ENCODE results near the gene MYH4.

The MYH4 gene

GRCh38 chr17:10469459-10469858 is at the start of gene MYH4:
Gene MYH4 (minus strand): TSS chr17:10469559. CDS start chr17:10466745, 2,814 bp downstream.
- no peak for DNase-seq (ENCODE audit: extremely low read depth, low read depth)
- TF ChIP-seq, protein P1, sequence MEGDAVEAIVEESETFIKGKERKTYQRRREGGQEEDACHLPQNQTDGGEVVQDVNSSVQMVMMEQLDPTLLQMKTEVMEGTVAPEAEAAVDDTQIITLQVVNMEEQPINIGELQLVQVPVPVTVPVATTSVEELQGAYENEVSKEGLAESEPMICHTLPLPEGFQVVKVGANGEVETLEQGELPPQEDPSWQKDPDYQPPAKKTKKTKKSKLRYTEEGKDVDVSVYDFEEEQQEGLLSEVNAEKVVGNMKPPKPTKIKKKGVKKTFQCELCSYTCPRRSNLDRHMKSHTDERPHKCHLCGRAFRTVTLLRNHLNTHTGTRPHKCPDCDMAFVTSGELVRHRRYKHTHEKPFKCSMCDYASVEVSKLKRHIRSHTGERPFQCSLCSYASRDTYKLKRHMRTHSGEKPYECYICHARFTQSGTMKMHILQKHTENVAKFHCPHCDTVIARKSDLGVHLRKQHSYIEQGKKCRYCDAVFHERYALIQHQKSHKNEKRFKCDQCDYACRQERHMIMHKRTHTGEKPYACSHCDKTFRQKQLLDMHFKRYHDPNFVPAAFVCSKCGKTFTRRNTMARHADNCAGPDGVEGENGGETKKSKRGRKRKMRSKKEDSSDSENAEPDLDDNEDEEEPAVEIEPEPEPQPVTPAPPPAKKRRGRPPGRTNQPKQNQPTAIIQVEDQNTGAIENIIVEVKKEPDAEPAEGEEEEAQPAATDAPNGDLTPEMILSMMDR (IDR thresholded peaks at IDR 0.05; ENCODE audit: low read depth, low read length): no peak

DNA sequence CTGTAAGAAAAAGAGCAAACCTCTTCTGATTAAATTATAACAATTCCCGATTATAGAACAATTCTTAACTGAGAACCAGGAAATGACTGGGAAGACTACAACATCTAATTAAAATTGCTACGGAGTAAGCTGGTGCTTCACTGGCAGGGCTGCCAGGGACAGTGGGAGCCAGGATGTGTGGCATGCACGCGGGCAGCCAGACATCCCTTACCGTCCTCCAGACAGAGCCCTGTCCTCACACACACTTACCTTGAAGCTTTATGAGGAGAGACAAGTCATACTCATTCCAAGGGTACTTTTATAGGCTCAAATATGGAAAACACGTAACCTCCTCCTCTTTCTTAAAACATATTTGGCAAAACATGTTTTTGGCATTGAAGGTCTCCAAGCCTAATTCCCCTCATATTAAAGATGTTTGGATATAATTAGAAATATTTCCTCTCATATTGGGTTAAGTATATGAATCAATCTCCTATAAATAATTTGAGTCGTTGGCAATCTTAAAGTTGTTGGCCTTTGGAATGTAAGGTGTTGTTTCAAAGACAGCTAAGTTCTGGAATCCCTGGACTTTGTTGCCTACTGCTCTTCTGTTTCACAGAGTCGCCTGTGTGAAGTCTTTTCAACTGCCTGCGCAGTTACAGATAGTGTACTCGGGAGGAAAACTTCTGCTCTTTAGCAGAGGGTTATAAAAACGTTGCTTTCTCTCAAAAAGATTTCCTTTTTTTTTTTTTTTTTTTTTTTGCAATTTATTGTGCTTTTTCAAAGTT is 49.1 kb upstream of the MYH4 start, which contains the start of gene MYH1:
TSS of gene MYH1 (minus strand) at position 272 of the 767 bp plus-strand sequence. CDS start 1,900 bp downstream, outside the sequence.
- DNase-seq (ENCODE audit: extremely low read depth, low read depth): no peak
- TF ChIP-seq, protein P1 (IDR thresholded peaks at IDR 0.05; ENCODE audit: low read depth, low read length): no peak

DNA sequence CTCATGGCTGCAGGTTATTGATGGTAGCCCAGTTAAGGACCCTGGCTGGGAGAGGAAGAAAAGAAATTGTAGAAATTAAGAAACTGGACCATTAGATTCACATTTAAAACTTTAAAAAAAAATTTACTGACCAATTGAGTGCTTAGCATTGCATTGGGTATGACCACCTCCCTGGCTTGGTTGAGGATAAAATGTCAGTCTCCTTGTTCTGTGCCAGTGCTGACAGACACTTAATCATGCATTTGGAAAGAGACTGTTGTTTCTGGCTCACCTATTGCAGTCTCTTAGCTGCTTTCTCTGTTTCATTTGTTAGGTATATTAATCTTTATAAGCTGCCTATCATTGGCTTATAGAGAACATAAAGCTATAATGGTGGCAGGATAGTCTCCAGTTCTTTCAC is 47.3 kb upstream of the MYH4 start:
- TF ChIP-seq, protein P1 (IDR thresholded peaks at IDR 0.05; ENCODE audit: low read depth, low read length): no peak
- no peak for DNase-seq (ENCODE audit: extremely low read depth, low read depth)

DNA sequence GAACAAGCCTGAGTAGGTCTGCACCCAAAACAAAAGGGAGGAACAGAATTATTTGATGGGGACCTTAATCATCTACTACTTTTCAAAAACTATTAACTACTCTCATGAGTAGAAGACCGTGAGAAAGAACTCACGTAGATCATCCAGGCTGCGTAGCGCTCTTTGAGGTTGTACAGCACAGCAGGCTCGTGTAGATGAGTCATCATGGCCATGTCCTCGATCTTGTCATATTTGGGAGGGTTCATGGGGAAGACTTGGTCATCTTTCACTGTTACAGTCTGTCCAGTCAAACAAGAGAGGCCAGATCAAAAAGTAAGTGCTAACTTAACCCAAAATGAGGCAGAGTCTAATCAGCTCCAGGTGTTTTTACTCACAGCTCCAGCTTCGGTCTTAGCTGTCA is 46.7 kb upstream of the MYH4 start:
- no peak for DNase-seq (ENCODE audit: extremely low read depth, low read depth)
- TF ChIP-seq, protein P1 (IDR thresholded peaks at IDR 0.05; ENCODE audit: low read depth, low read length): no peak

DNA sequence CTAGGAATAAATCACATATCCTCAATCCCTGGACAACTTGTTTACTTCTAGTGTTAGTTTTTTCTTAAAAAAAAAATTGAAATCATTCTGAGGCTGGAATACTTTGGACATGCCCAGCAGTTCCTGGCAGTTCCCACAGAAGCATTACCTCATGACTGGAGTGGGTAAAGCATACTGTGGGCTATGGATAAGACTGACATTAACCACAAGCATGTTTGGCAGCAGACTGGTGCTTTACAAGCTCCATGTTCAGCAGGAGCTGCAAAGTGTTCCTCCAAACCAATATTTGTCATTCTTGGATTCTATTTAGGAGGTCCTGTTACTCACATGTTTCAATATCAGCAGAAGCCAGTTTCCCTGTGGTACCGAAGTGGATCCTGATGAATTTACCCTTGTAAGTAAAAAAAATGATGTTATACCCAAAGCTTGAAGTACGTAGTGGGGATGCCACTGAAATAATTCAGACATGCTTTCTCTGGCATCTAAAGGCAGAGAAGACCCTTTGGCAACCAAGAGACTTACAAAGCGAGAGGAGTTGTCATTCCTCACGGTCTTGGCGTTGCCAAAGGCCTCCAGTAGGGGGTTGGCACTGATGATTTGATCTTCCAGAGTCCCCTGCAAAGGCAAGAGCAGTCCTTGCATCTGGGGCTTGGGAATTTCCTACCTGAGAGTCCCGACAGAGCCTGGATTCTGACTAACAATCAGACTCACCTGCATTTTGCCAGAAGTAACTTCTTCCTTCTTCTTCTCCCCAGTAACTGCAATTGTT is 44.1 kb upstream of the MYH4 start:
- TF ChIP-seq, protein P1 (IDR thresholded peaks at IDR 0.05; ENCODE audit: low read depth, low read length): no peak
- no peak for DNase-seq (ENCODE audit: extremely low read depth, low read depth)

GRCh38 chr17:10512856-10513255 is 43.5 kb upstream of the MYH4 start:
- no peak for DNase-seq (ENCODE audit: extremely low read depth, low read depth)
- TF ChIP-seq, protein P1 (IDR thresholded peaks at IDR 0.05; ENCODE audit: low read depth, low read length): no peak

DNA sequence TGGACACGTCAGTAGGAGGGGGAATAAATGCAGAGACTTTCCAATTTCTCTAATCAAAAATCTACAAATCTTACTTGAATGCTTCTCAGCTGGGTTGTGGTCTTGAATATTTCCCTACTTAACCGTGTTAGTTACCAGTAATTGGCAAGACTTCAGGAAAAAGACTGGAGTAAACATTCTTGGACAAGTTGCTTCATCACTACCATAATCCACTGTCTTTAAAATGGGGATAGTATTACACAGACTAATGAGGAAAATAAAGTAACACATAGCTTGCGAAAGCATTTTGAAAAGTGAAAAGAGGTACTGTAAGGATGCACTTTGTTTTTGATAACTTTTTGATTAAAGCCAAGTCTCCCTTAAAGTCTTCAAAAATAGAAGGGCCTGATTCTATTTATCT is 30.6 kb upstream of the MYH4 start:
- TF ChIP-seq, protein P1 (IDR thresholded peaks at IDR 0.05; ENCODE audit: low read depth, low read length): no peak
- DNase-seq (ENCODE audit: extremely low read depth, low read depth): no peak
